HG03097 (cell line): Measurements from ENCODE around the gene OOSP1.
"Not testable (repeated sequence)": the region's sequence is repeated elsewhere in the genome, so short reads cannot be mapped to it uniquely, and the experiment has no call there.

Source experiments
- ATAC-seq: cut with Tn5 transposase; IDR thresholded peaks from one replicate; pipeline ENCODE4 v1.9.1; 2021; ENCODE audit not compliant: unreplicated experiment, low FRiP score

OOSP1 gene

GRCh38 chr11:59938132-59938531 lies at the start of gene OOSP1:
OOSP1 (plus strand) TSS chr11:59938432; CDS start chr11:59938455, 23 bp downstream.
- ATAC-seq, result no peak

GRCh38 chr11:59891781-59892181 lies 46.5 kb upstream of the OOSP1 start:
- ATAC-seq, result no peak

GRCh38 chr11:59894616-59895015 lies 43.6 kb upstream of the OOSP1 start:
- no peak for ATAC-seq

GRCh38 chr11:59898046-59898445 lies 40.2 kb upstream of the OOSP1 start:
- ATAC-seq, result no peak

GRCh38 chr11:59898650-59899049 lies 39.6 kb upstream of the OOSP1 start:
- no peak for ATAC-seq

- no peak for ATAC-seq
Measured at GRCh38 chr11:59899532-59899931, 38.7 kb upstream of the OOSP1 start.

GRCh38 chr11:59900366-59901126 lies 37.7 kb upstream of the OOSP1 start:
- ATAC-seq, result no peak

GRCh38 chr11:59901306-59901705 lies 36.9 kb upstream of the OOSP1 start:
- ATAC-seq, result no peak

- not testable (repeated sequence) for ATAC-seq
Measured at GRCh38 chr11:59903569-59903968, 34.7 kb upstream of the OOSP1 start.

- ATAC-seq, result no peak
Measured at GRCh38 chr11:59918480-59918879, 19.8 kb upstream of the OOSP1 start.

- no peak for ATAC-seq
Measured at GRCh38 chr11:59918987-59919589, 19.1 kb upstream of the OOSP1 start.

GRCh38 chr11:59923813-59924212 lies 14.4 kb upstream of the OOSP1 start:
- no peak for ATAC-seq

- ATAC-seq, result no peak
Measured at GRCh38 chr11:59931688-59932087, 6.5 kb upstream of the OOSP1 start.

- ATAC-seq, result no peak
Measured at GRCh38 chr11:59938718-59939117, 486 bp downstream of the OOSP1 start.

GRCh38 chr11:59939482-59939881 lies 1.2 kb downstream of the OOSP1 start:
- no peak for ATAC-seq

GRCh38 chr11:59941091-59941490 lies 2.9 kb downstream of the OOSP1 start:
- ATAC-seq, result no peak

- ATAC-seq, result no peak
Measured at GRCh38 chr11:59943997-59944714, 5.9 kb downstream of the OOSP1 start.

- no peak for ATAC-seq
Measured at GRCh38 chr11:59944720-59945119, 6.5 kb downstream of the OOSP1 start.

- ATAC-seq, result no peak
Measured at GRCh38 chr11:59953463-59954218, 15.4 kb downstream of the OOSP1 start.

GRCh38 chr11:59954219-59954847 lies 16.1 kb downstream of the OOSP1 start:
- ATAC-seq, result no peak
